Ureter (tissue), 1 donor: ENCODE data around the gene PLA2G4B. TPM values are rescaled to one million over a fixed set of nuclear protein-coding genes. Genes with fewer than 3 reads are reported as not detected.

Source experiments
- DNase-seq: peaks from one replicate; pipeline ENCODE4 v3.0.0-alpha.2; 2020; ENCODE audit warnings: low spot score
- total RNA-seq: library from RNA; stranded (reverse); gene quantifications from one replicate; pipeline ENCODE4 v1.2.4, GENCODE V29; 2023
- donor health status: DM: yes; HTN: yes; CAD: no.

The PLA2G4B gene
- 30.0 TPM for total RNA-seq

GRCh38 chr15:41838400-41838897, at the start of gene PLA2G4B:
PLA2G4B (plus strand) TSS chr15:41838847; CDS start chr15:41838914, 67 bp downstream.
- peak; percentile 88 for DNase-seq

- DNase-seq = no peak
Observed at GRCh38 chr15:41789236-41789635, 49.4 kb upstream of the PLA2G4B start.

- DNase-seq = no peak
Observed at GRCh38 chr15:41789662-41790061, 49.0 kb upstream of the PLA2G4B start.

- no peak for DNase-seq
Observed at GRCh38 chr15:41790169-41790568, 48.5 kb upstream of the PLA2G4B start.

GRCh38 chr15:41790756-41791546, 47.7 kb upstream of the PLA2G4B start:
- no peak for DNase-seq

GRCh38 chr15:41791547-41791937, 47.1 kb upstream of the PLA2G4B start:
- no peak for DNase-seq

GRCh38 chr15:41792000-41792637, 46.5 kb upstream of the PLA2G4B start:
- no peak for DNase-seq

- no peak for DNase-seq
Observed at GRCh38 chr15:41794081-41794480, 44.6 kb upstream of the PLA2G4B start.

- no peak for DNase-seq
Observed at GRCh38 chr15:41795996-41796856, 42.4 kb upstream of the PLA2G4B start.

- DNase-seq = no peak
Observed at GRCh38 chr15:41797201-41797944, 41.3 kb upstream of the PLA2G4B start.

- DNase-seq = no peak
Observed at GRCh38 chr15:41798607-41799487, 39.8 kb upstream of the PLA2G4B start.

- no peak for DNase-seq
Observed at GRCh38 chr15:41799488-41799805, 39.2 kb upstream of the PLA2G4B start.

GRCh38 chr15:41801185-41801584, 37.5 kb upstream of the PLA2G4B start:
- DNase-seq = no peak

GRCh38 chr15:41801850-41802455, 36.7 kb upstream of the PLA2G4B start:
- DNase-seq = no peak

GRCh38 chr15:41804361-41804760, 34.3 kb upstream of the PLA2G4B start:
- DNase-seq = no peak

GRCh38 chr15:41804916-41805666, 33.6 kb upstream of the PLA2G4B start:
- DNase-seq = no peak

- no peak for DNase-seq
Observed at GRCh38 chr15:41805711-41806110, 32.9 kb upstream of the PLA2G4B start.

- DNase-seq = no peak
Observed at GRCh38 chr15:41806291-41807181, 32.1 kb upstream of the PLA2G4B start.
